Stimulated activated CD8-positive, alpha-beta memory T cell treated with anti-CD3 and anti-CD28 coated beads, Interleukin-2, amount 100 ng/mL, for 1 hour (primary cell): Measurements from ENCODE around the gene NAA80.
"Not testable (repeated sequence)": the region's sequence is repeated elsewhere in the genome, so short reads cannot be mapped to it uniquely, and the experiment has no call there.

Source experiments
- DNase-seq, 2 donors: peaks; one replicate each; pipeline ENCODE4 v3.0.0-alpha.2; 2020; ENCODE audit warnings: low read depth in 2 of 2

The NAA80 gene

GRCh38 chr3:50290161-50290641 is 9.0 kb downstream of the NAA80 start:
- no peak for DNase-seq

DNA sequence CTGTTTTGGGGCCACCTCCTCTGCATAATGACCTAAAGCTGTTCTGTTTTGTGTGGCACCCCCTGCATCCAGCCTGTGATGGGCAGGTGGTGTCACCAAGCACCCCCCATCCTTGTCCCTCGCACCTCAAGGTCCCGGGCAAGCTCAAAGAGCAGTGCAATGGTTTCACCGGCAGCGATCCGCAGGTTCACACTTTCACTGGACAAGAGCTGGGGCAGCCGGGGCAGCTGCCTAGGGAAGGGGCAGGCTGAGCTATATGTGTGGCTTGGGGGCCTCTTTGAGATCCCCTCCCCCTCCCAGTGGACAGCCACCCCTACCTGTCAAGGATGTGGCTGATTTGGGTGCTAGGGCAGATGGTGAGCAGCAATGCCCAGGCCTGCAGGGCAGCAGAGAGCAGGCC is 10.1 kb downstream of the NAA80 start:
- DNase-seq = no peak

DNA sequence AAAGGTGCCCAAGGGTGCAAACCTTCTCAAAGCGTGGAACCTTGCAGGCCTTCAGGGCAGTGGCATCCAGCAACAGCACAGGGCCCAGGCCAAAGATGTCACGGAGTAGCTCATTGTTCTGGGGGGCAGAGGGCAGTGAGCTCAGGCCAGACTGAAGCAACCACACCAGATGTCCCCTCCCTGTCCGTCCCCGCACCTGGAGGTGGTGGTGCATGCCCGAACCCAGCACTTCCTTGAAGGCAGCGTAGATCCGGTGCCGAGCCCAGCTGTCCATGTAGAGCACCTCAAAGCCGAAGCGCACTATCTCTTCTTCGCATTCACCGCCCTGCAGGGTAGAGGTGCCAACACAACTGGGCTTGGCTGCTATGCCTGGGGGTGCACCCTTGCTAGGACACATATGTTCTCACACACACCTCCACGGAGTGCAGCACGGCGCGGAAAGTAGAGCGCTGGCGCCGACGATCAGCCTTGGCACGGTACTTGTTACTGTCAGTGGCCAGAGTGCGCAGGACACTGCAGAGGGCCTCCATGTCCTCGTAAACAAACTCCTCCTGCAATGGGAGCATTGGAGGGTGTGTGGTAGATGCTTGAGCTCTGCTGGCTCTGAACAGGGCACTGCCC is 10.7 kb downstream of the NAA80 start:
- DNase-seq = no peak

- DNase-seq = no peak
Observed at GRCh38 chr3:50287262-50287661, 11.9 kb downstream of the NAA80 start.

DNA sequence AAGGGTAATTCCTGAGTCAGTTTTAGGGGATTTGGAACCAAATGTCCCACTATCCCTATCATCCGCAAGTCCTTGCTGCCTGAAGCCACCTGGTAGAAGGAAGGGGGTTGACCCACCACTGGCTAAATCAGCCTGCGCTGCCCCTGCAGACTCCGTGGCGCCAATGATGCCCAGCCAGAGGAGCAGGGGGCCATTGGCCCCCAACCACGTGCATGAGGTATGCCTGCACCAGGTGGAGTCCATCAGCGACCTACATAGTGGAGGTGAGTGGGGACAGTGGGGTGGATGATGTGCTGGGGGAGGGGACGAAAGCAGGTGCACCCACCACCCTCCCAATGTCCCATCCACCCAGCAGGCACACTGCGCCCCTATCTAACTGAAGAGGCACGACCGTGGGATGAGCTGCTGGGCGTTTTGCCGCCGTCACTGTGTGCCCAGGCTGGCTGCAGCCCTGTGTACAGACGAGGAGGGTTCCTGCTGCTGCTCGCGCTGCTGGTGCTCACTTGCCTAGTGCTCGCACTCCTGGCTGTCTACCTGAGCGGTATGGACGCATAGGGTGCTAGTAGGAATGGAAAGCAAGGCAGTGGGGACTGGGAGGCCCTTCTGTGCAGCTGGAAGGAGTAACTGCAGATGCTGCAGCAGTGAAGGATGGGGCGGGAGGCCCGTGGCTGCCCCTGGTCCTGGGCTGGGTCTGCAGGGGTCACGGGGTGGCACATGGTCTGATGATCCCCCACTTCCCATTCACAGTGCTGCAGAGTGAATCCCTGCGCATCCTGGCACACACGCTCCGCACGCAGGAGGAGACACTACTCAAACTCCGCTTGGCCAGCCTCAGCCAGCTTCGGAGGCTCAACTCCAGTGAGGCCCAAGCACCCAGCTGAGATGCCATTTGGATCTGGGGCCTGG is 12.6 kb downstream of the NAA80 start:
- no peak for DNase-seq

DNA sequence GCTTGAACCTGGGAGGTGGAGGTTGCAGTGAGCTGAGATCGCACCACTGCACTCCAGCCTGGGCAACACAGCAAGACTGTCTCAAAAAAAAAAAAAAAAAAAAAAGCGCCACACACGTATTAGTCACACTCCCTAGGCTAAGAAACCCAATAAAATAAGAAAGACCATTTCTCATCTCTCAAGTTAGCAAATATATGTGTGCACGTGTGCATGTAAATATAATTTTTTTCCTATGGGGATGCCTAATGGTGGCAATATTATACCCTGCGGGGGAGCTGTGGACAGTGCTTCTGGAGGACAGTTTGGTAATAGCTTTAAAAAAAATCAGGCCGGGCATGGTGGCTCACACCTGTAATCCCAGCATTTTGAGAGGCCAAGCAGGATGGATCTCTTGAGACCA is 15.1 kb downstream of the NAA80 start:
- not testable (repeated sequence) for DNase-seq

- DNase-seq = no peak
Observed at GRCh38 chr3:50279255-50280016, 19.8 kb downstream of the NAA80 start.

DNA sequence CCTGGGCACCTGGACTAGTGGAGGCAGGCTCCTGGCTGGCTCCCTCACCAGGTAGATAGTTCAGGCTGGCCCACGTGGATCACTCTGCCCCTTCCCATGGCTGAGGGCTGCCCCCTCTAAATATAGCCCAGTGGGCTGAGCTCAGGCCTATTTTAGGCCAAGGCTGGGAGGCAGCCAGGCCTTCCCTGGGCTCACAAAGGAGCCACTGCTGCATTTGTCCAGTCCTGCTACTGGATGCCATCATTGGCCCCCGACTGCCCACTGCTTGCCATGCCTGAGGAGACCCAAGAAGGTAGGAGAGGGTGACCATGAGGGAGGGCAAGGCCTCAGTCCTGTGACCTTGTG is 20.4 kb downstream of the NAA80 start, which contains the start of gene LSMEM2:
TSS of gene LSMEM2 (plus strand) at position 208 of the 345 bp plus-strand sequence. CDS start at position 235, 27 bp downstream.
- DNase-seq = no peak

- DNase-seq = no peak
Observed at GRCh38 chr3:50278123-50278879, 20.9 kb downstream of the NAA80 start.

GRCh38 chr3:50276762-50277101 is 22.5 kb downstream of the NAA80 start:
- no peak for DNase-seq

- DNase-seq = no peak
Observed at GRCh38 chr3:50275996-50276761, 23.0 kb downstream of the NAA80 start.

- no peak for DNase-seq
Observed at GRCh38 chr3:50275141-50275995, 23.8 kb downstream of the NAA80 start.

- DNase-seq = peak; percentile 22 to 62
Observed at GRCh38 chr3:50274371-50275104, 24.7 kb downstream of the NAA80 start.

- no peak for DNase-seq
Observed at GRCh38 chr3:50273689-50274065, 25.5 kb downstream of the NAA80 start.

DNA sequence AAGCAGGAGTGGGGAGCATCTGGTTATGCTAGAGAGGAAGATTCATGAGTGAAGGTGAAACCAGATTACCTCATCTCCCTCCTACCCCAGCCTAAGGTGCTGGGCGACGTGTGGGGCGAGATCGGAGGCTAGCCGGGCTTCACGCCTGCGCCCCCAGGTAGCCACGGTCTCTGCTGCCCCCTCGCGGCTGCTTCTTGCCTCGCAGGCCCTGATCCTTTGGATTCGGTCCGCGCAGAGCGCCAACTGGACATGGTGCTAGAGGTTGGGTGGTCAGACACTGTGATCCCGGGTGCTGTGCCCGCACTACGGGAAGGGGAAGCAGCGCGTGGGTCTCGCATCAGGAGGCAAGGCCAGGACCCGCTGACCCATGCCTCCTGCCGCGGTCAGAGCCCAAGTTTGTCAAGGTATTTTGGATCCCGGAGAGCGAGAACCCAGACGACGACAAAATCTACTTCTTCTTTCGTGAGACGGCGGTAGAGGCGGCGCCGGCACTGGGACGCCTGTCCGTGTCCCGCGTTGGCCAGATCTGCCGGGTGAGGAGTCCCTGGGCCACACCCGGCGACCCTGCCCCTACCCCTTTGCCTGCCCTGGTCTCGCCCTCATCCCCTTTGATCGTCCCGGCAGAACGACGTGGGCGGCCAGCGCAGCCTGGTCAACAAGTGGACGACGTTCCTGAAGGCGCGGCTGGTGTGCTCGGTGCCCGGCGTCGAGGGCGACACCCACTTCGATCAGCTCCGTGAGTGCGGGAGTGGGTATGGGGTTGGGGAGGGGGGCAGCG is 26.1 kb downstream of the NAA80 start:
- DNase-seq = peak; percentile 75 to 78

DNA sequence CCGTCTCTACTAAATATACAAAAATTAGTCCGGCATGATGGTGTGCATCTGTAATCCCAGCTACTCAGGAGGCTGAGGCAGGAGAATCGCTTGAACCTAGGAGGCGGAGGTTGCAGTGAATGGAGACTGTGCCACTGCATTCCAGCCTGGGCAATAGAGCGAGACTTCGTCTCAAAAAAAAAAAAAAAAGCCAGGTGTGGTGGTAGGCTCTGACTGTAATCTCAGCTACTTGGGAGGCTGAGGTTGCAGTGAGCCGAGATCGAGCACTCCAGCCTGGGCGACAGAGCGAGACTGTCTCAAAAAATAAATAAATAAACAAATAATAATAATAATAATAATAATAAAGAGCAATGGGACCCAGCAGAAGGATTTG is 26.7 kb downstream of the NAA80 start:
- DNase-seq = not testable (repeated sequence)

DNA sequence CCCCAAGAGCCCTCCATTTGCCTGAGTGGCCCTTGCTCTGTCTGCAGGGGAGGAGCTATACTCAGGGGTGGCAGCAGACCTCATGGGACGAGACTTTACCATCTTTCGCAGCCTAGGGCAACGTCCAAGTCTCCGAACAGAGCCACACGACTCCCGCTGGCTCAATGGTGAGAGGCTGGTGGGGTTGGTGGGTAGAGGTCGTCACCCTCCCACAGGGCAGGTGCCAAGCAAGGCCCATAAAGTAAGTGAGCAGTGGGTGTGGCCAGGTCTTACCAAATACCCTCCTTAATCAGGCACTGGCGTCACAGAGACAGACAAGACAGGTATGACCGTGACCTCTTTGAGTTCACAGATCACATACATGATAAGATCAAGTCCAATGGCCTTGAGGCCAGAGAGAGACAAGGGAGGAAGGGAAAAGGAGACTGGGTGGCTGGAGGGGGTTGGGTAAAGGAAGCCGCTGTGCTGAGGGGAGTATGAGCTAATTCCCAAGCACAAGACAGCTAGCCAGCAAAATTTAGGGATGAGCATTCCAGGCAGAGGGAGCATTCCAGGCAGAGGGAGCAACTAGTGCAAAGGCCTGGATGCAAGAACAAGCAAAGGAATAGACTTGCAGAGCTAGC is 27.8 kb downstream of the NAA80 start:
- DNase-seq = no peak
